ENCODE data around the gene DNTT. TPM values are rescaled to one million over a fixed set of nuclear protein-coding genes. Genes with fewer than 3 reads are reported as not detected.
A peak's percentile ranks its signal among the peaks of the same experiment; 100 is the strongest.

Gene DNTT
- total and polyA plus RNA-seq, 2 of the 13 experiments (the other 11 are each of a cell fraction or from before 2014, with no cell fraction given): not detected

GRCh38 chr10:96374985-96375830, 71.0 kb downstream of the DNTT start (continued):
- TF ChIP-seq ZBTB14 (CRISPR knock-in tag; IDR thresholded peaks at IDR 0.05): no peak
- TF ChIP-seq TSC22D2 (CRISPR knock-in tag; IDR thresholded peaks at IDR 0.05; ENCODE audit: borderline replicate concordance): 0 out of 2 replicates have a peak, but pooled peaks have one; percentile 24
- no peak for TF ChIP-seq ZNF260 (CRISPR knock-in tag; IDR thresholded peaks at IDR 0.05; ENCODE audit: borderline replicate concordance, low read depth)
- TF ChIP-seq ZSCAN5A (CRISPR knock-in tag; IDR thresholded peaks at IDR 0.05; ENCODE audit: borderline replicate concordance): no peak
- no peak for TF ChIP-seq ZNF558 (CRISPR knock-in tag; IDR thresholded peaks at IDR 0.05; ENCODE audit: borderline replicate concordance)
- TF ChIP-seq HES4 (CRISPR knock-in tag; IDR thresholded peaks at IDR 0.05; ENCODE audit: borderline replicate concordance): no peak
- no peak for TF ChIP-seq DZIP1 (CRISPR knock-in tag; IDR thresholded peaks at IDR 0.05)
- TF ChIP-seq PCBP1 (IDR thresholded peaks at IDR 0.05; ENCODE audit: borderline replicate concordance, low read depth, low read length): no peak
- no peak for TF ChIP-seq ZNF646 (CRISPR knock-in tag; IDR thresholded peaks at IDR 0.05)
- no peak for TF ChIP-seq ZNF552 (CRISPR knock-in tag; IDR thresholded peaks at IDR 0.05; ENCODE audit: borderline replicate concordance)
- TF ChIP-seq CSRNP1 (CRISPR knock-in tag; IDR thresholded peaks at IDR 0.05): no peak; the same call in 1 of the 2 replicates
- no peak for TF ChIP-seq POGZ (CRISPR knock-in tag; IDR thresholded peaks at IDR 0.05)
